Naive thymus-derived CD4-positive, alpha-beta T cell (primary cell): ENCODE data around the gene CHTF18. TPM values are rescaled to one million over a fixed set of nuclear protein-coding genes. Genes with fewer than 3 reads are reported as not detected.

Experiments used
- ATAC-seq: fragments of 150-1000 bp; cut with Tn5 transposase; 2 replicates; pipeline ENCODE4 v1.10.0; 2021; ENCODE audit warnings: mild to moderate bottlenecking, moderate library complexity
- CTCF ChIA-PET: fragments of 350-600 bp; sonication (Branson Sonifier 250); formaldehyde crosslinking; loops from one replicate; lab custom pipeline; 2021; ENCODE audit warnings: antibody characterized with exemption; lab: Charles Lee
- POLR2A ChIA-PET: fragments of 350-600 bp; sonication (Branson Sonifier 250); formaldehyde crosslinking; loops from one replicate; lab custom pipeline; 2021; ENCODE audit warnings: antibody characterized with exemption, inconsistent platforms; lab: Charles Lee
- DNase-seq, 9 donors: peaks; one replicate each; pipeline versions ENCODE4 v3.0.0 to v3.0.0-alpha.2; 2020 to 2022; ENCODE audit warnings: mixed read lengths in 1 of 9
- H3K27ac ChIP-seq: one replicate; pipeline ENCODE4 v1.7.0; 2013; ENCODE audit warnings: mild to moderate bottlenecking, low read depth, low read length, moderate library complexity
- H3K27me3 ChIP-seq, 2 donors: one replicate each; pipeline ENCODE4 v1.7.0; 2013; ENCODE audit warnings: low read length in 2 of 2, mild to moderate bottlenecking in 2 of 2, moderate library complexity in 2 of 2; ENCODE audit not compliant: control insufficient read depth in 2 of 2, insufficient read depth in 2 of 2
- H3K36me3 ChIP-seq, 3 experiments: 1 replicate in 2 of 3; 2 replicates in 1 of 3; pipeline ENCODE4 v1.7.0; 2013; ENCODE audit warnings: low read length in 3 of 3, mild to moderate bottlenecking in 3 of 3, moderate library complexity in 1 of 3; ENCODE audit not compliant: insufficient read depth in 3 of 3, control insufficient read depth in 2 of 3
- H3K4me1 ChIP-seq, 2 donors: one replicate each; pipeline ENCODE4 v1.7.0; 2013; ENCODE audit warnings: low read length in 2 of 2, mild to moderate bottlenecking in 2 of 2, moderate library complexity in 1 of 2; ENCODE audit not compliant: control insufficient read depth in 2 of 2, insufficient read depth in 2 of 2
- H3K4me3 ChIP-seq: 2 replicates; pipeline ENCODE4 v1.7.0; 2013; ENCODE audit warnings: mild to moderate bottlenecking, low read length
- H3K9me3 ChIP-seq, 3 experiments: 1 replicate in 2 of 3; 2 replicates in 1 of 3; pipeline ENCODE4 v1.7.0; 2013; ENCODE audit warnings: low read length in 3 of 3; ENCODE audit not compliant: control insufficient read depth in 2 of 3
- H3K27ac Mint-ChIP-seq, 9 donors: one replicate each; pipeline ENCODE4 v1.8.0; 2020 to 2022; ENCODE audit warnings: mixed read lengths in 9 of 9, mild to moderate bottlenecking in 8 of 9, moderate library complexity in 5 of 9, inconsistent platforms in 2 of 9
- H3K27me3 Mint-ChIP-seq, 5 donors: one replicate each; pipeline ENCODE4 v1.8.0; 2021 to 2022; ENCODE audit warnings: mixed read lengths in 5 of 5, mild to moderate bottlenecking in 1 of 5
- H3K36me3 Mint-ChIP-seq, 5 donors: one replicate each; pipeline ENCODE4 v1.8.0; 2020 to 2022; ENCODE audit warnings: mixed read lengths in 5 of 5, mild to moderate bottlenecking in 3 of 5, inconsistent platforms in 1 of 5
- H3K4me1 Mint-ChIP-seq, 7 donors: one replicate each; pipeline ENCODE4 v1.8.0; 2020 to 2022; ENCODE audit warnings: mixed read lengths in 7 of 7, mild to moderate bottlenecking in 3 of 7, inconsistent platforms in 1 of 7
- H3K4me3 Mint-ChIP-seq, 10 donors: one replicate each; pipeline ENCODE4 v1.8.0; 2020 to 2022; ENCODE audit warnings: mild to moderate bottlenecking in 10 of 10, mixed read lengths in 10 of 10, moderate library complexity in 6 of 10, inconsistent platforms in 2 of 10
- H3K9me3 Mint-ChIP-seq, 11 donors: one replicate each; pipeline ENCODE4 v1.8.0; 2020 to 2022; ENCODE audit warnings: mixed read lengths in 11 of 11, mild to moderate bottlenecking in 4 of 11, inconsistent platforms in 1 of 11, moderate library complexity in 1 of 11
- intact Hi-C, 2 donors: fragments of 100-400 bp; cut with micrococcal nuclease; formaldehyde crosslinking; loops; one replicate each; pipeline ENCODE4 v1.15.1; 2023
- polyA plus RNA-seq, 2 donors: library from polyadenylated mRNA; unstranded; fragments of 300-500 nt; fragmentation: Illumina TruSeq; gene quantifications; one replicate each; pipeline ENCODE4 v1.2.3, GENCODE V29; 2021
- total RNA-seq, 6 experiments: library from RNA in 5 of 6; stranded (reverse) in 5 of 6; gene quantifications; 1 replicate in 5 of 6; 2 replicates in 1 of 6; pipeline ENCODE4 v1.2.3 and lab custom pipeline; 2021 to 2026

CHTF18 gene
- total RNA-seq (10 to 100 TPM; 32.0 to 74.8 (median 51.7) TPM), polyA plus RNA-seq (1 to 10 TPM; 4.5 to 8.2 TPM), total RNA-seq (lab: John Stamatoyannopoulos, UW) (23.2 reads per million, percentile 54 among the genes with 10 or more reads in this experiment)

DNA sequence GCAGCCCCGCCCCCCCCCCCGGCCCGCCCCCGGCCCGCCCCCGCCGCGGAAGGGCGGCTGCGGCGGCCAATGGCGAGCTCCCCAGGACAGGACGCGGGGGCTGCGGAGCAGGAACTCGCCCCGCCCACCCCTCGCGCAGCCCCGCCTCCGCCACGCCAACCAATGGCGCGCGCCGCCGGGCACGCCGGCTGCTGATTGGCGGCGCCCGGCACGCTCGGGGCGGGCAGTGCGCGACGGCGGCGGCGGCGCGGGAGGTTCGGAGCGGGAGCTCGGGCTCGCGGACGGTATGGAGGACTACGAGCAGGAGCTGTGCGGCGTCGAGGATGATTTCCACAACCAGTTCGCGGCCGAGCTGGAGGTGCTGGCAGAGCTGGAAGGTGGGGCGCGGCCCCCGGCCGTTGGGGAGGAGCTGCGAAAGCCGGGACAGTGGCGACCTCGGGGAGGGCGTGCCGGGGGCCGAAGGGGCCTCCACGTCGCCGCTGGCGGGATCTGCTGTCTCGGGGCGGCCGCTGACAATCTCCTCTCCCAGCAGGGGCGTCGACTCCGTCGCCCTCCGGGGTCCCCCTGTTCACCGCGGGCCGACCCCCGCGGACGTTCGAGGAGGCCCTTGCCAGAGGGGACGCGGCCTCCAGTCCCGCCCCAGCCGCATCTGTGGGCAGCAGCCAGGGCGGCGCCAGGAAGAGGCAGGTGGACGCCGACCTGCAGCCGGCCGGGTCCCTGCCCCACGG, at the start of gene CHTF18:
TSS of gene CHTF18 (plus strand) at position 222 of the 728 bp plus-strand sequence. CDS start at position 287, 65 bp downstream.
- Mint-ChIP-seq H3K9me3 (peaks cover 0 to 2% (median 0%) of the 10 kb centered on the region in 11 donors), H3K27ac (peak within 1 kb of the TSS in 6 of 9 donors; percentile 53 to 89 (median 78)), H3K27me3 (no peaks in the 10 kb centered on the region), H3K36me3 (peaks cover 0 to 6% (median 0%) of the 10 kb centered on the region in 5 donors), H3K4me1 (peaks cover 0 to 14% (median 5%) of the 10 kb centered on the region in 7 donors), H3K4me3 (peak within 1 kb of the TSS; percentile 78 to 90 (median 86))
- ChIA-PET CTCF (no interaction called here), POLR2A (interaction anchor here (0.6 to 1.2 kb wide), 5 partner anchors 15 to 93 kb away, joined by 3 to 5 read pairs (median 4); partner anchors contain the start of gene CIAO3)
- Histone ChIP-seq H3K27me3 (no peaks in the 10 kb centered on the region), H3K36me3 (peaks cover 0 to 30% (median 0%) of the 10 kb centered on the region in 3 experiments), H3K4me3 (peak within 1 kb of the TSS; percentile 74), H3K4me1 (peaks cover 5 to 8% of the 10 kb centered on the region in 2 donors), H3K27ac (peak within 1 kb of the TSS; percentile 83), H3K9me3 (no peaks in the 10 kb centered on the region)
- peak; percentile 90 to 95 (median 95) for DNase-seq
- ATAC-seq, result peak; percentile 98
- intact Hi-C loops, result loop anchor here (1.0 to 5.0 kb wide), 6 partner anchors 19 to 184 kb away; partner anchors contain the start of genes CIAO3 (in 1 of the 2), LMF1 (in 1 of the 2) and METTL26 (in 1 of the 2)

DNA sequence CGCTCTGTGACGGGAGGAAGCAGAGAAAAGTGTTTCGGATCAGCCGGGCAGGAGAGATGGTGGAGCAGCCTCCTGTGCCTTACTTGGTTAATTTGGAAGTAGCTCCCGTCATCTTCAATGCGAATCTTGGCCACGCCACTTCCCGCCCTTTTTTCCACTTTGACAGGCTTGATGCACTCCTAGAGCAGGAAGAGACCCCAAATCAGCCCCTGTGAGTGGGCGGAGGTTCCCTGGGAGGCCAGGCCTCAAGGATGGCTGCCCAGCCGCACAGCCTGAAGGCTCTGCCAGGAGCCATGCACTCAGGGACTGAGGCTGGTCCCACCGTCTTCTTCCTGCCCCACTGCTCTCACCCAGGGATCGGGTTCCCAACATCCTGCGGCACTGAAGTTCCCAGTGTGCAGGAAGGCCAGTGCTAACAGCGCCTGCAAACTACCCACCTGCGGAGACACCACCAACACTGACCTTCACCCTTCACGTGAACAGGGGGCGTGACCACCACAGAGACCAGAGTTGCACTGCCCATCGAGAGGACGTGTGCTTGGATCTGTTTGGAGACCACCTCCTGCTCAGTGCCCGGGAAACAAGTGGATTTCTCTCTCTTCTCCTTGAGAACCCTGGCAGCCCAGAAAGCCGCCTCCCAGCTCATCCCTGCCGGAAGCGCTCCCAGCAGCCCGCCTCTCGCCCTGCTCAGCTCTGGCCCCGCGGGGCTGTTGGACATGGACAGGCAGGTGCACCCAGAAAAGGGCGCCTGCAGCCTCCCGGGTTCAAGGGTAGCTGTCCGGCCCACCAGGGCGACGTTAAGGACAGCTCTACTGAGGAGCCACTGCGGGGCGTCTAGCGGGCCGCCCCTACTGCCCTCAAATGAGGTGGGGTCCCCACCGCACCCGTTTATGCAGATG, 48.6 kb upstream of the CHTF18 start:
- H3K4me1 Mint-ChIP-seq, result peaks cover 0 to 19% (median 9%) of the 10 kb centered on the region in 7 donors
- no peaks in the 10 kb centered on the region for H3K9me3 Mint-ChIP-seq
- Histone ChIP-seq H3K9me3 (no peaks in the 10 kb centered on the region), H3K4me1 (peaks cover 4 to 10% of the 10 kb centered on the region in 2 donors), H3K36me3 (peaks cover 0 to 35% (median 3%) of the 10 kb centered on the region in 3 experiments), H3K27ac (peak overlapping the region; percentile 86), H3K4me3 (peak overlapping the region; percentile 81), H3K27me3 (no peaks in the 10 kb centered on the region)
- intact Hi-C loops, result loop anchor here (2.0 kb wide), 5 partner anchors 13 to 339 kb away; partner anchors contain the start of genes CCDC78 (in 1 of the 2), CHTF18 (in 1 of the 2), DECR2 (in 1 of the 2) and HAGHL (in 1 of the 2)
- H3K36me3 Mint-ChIP-seq, result peaks cover 0 to 16% (median 3%) of the 10 kb centered on the region in 5 donors
- POLR2A ChIA-PET, result interaction anchor here (1.3 to 2.5 kb wide), 4 partner anchors 9 to 44 kb away, joined by 3 to 11 read pairs (median 7); partner anchors contain the start of gene ANTKMT
- no peaks in the 10 kb centered on the region for H3K27me3 Mint-ChIP-seq
- H3K27ac Mint-ChIP-seq, result peak overlapping the region in 5 of 9 donors; percentile 22 to 56 (median 46)
- ATAC-seq (no peak), DNase-seq (no peak)
- peak overlapping the region; percentile 55 to 83 (median 74) for H3K4me3 Mint-ChIP-seq
- CTCF ChIA-PET, result interaction anchor here (0.7 to 1.4 kb wide), 3 partner anchors 9 to 14 kb away, joined by 3 to 5 read pairs (median 4); partner anchors contain the start of genes CCDC78 and HAGHL

GRCh38 chr16:740459-740763, 48.0 kb upstream of the CHTF18 start:
- Histone ChIP-seq H3K27ac (peak overlapping the region; percentile 86), H3K4me1 (peaks cover 4 to 10% of the 10 kb centered on the region in 2 donors), H3K27me3 (no peaks in the 10 kb centered on the region), H3K4me3 (peak overlapping the region; percentile 81), H3K9me3 (no peaks in the 10 kb centered on the region), H3K36me3 (peaks cover 0 to 29% (median 3%) of the 10 kb centered on the region in 3 experiments)
- Mint-ChIP-seq H3K36me3 (peaks cover 0 to 12% (median under 1%) of the 10 kb centered on the region in 5 donors), H3K27ac (peak overlapping the region in 4 of 9 donors; percentile 20 to 78 (median 52)), H3K9me3 (no peaks in the 10 kb centered on the region), H3K4me1 (peaks cover 0 to 16% (median 6%) of the 10 kb centered on the region in 7 donors), H3K4me3 (peak overlapping the region; percentile 63 to 85 (median 80)), H3K27me3 (no peaks in the 10 kb centered on the region)
- POLR2A ChIA-PET, result interaction anchor here (1.1 to 2.5 kb wide), 7 partner anchors 9 to 48 kb away, joined by 3 to 11 read pairs (median 4); partner anchors contain the start of genes ANTKMT, CCDC78, CHTF18 and RPUSD1
- DNase-seq, result no peak
- CTCF ChIA-PET, result interaction anchor here (1.0 to 3.8 kb wide), 3 partner anchors 10 to 28 kb away, joined by 3 to 15 read pairs (median 5); partner anchors contain the start of genes CCDC78 and HAGHL
- ATAC-seq, result peak; percentile 3
- intact Hi-C loops, result loop anchor here (2.0 kb wide), 5 partner anchors 14 to 340 kb away; partner anchors contain the start of genes CCDC78 (in 1 of the 2), CHTF18 (in 1 of the 2), DECR2 (in 1 of the 2) and HAGHL (in 1 of the 2)

- H3K4me1 ChIP-seq, result peaks cover 4 to 10% of the 10 kb centered on the region in 2 donors
- peaks cover 0 to 16% (median 5%) of the 10 kb centered on the region in 7 donors for H3K4me1 Mint-ChIP-seq
- CTCF ChIA-PET, result interaction anchor here (0.7 to 3.8 kb wide), 7 partner anchors 9 to 608 kb away, joined by 3 to 15 read pairs (median 3); partner anchors contain the start of genes CCDC78 and HAGHL
- peaks cover 0 to 11% (median 0%) of the 10 kb centered on the region in 5 donors for H3K36me3 Mint-ChIP-seq
- H3K27me3 Mint-ChIP-seq, result no peaks in the 10 kb centered on the region
- H3K27ac ChIP-seq, result peak within 1 kb of the TSS; percentile 86
- peak within 1 kb of the TSS in 7 of 9 donors; percentile 26 to 81 (median 77) for H3K27ac Mint-ChIP-seq
- ATAC-seq (peak; percentile 93), DNase-seq (peak; percentile 85 to 99 (median 91))
- H3K4me3 ChIP-seq, result peak within 1 kb of the TSS; percentile 81
- POLR2A ChIA-PET, result interaction anchor here (1.0 to 2.5 kb wide), 9 partner anchors 8 to 47 kb away, joined by 3 to 11 read pairs (median 4); partner anchors contain the start of genes ANTKMT, CCDC78, CHTF18 and RPUSD1
- H3K4me3 Mint-ChIP-seq, result peak within 1 kb of the TSS; percentile 63 to 85 (median 80)
- H3K9me3 Mint-ChIP-seq, result no peaks in the 10 kb centered on the region
- peaks cover 0 to 25% (median 2%) of the 10 kb centered on the region in 3 experiments for H3K36me3 ChIP-seq
- no peaks in the 10 kb centered on the region for H3K9me3 ChIP-seq
- intact Hi-C loops, result loop anchor here (1.0 to 2.0 kb wide), 8 partner anchors 13 to 340 kb away; partner anchors contain the start of genes CHTF18 (in 2 of the 2), RPUSD1 (in 2 of the 2), CCDC78 (in 1 of the 2) and DECR2 (in 1 of the 2)
- no peaks in the 10 kb centered on the region for H3K27me3 ChIP-seq
These were observed 47.5 kb upstream of the CHTF18 start, which contains the start of gene CIAO3 for GRCh38 chr16:740764-741505. Gene CIAO3 (minus strand): TSS chr16:740997. CDS start chr16:740985, 12 bp downstream.
